HG03066 (cell line): Measurements from ENCODE around the gene PDS5A.
"Not testable (repeated sequence)": the region's sequence is repeated elsewhere in the genome, so short reads cannot be mapped to it uniquely, and the experiment has no call there.

Source experiments
- ATAC-seq: cut with Tn5 transposase; IDR thresholded peaks from one replicate; pipeline ENCODE4 v1.9.1; 2021; ENCODE audit warnings: low read depth; ENCODE audit not compliant: unreplicated experiment

PDS5A gene

DNA sequence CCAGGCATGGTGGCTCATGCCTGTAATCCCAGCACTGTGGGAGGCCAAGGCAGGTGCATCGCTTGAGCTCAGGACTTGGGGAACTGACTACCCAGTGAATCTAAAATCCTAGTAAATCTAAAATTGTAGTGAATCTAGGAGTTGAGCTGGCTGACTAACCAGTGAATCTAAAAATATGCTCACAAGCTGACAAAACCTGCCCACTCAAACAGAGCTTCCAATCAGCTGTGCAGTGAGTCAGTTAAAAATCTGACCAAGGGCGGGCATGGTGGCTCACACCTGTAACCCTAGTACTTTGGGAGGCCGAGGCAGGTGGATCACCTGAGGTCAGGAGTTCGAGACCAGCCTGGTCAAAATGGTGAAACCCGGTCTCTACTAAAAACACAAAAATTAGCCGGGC is 72.7 kb downstream of the PDS5A start:
- ATAC-seq: not testable (repeated sequence)

DNA sequence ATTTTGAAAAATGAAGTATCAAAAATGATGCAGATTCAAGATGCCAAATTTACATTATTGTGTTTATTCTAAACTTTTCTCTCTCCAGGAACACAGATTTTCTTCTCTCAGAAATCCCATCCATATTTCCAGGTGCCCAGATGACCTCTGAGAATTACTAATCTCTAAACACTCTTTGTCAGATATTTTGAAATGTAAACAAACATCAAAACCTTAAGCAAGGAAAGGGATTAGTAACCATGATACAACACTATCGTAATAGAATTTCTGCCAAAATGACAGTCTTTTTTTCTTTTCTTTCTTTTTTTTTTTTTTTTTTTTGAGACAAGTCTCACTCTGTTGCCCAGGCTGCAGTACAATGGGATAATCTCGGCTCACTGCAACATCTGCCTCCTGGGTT is 76.7 kb downstream of the PDS5A start:
- no peak for ATAC-seq

DNA sequence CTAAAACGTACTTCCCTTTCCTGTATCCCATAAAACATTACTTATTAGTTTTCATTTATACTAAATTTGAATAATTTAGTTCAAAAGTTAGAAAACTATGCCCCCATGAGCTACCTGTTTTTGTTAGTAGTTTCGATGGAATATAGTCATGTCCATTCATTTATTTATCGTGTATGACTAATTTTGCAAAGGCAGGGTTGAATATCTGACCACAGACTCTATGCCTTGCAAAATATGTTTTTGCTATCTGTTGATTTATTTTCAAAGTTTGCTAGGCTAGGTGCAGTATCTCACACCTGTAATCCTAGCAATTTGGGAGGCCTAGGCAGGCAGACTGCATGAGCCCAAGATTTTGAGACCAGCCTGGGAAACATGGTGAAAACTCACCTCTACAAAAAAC is 78.4 kb downstream of the PDS5A start:
- ATAC-seq: no peak

DNA sequence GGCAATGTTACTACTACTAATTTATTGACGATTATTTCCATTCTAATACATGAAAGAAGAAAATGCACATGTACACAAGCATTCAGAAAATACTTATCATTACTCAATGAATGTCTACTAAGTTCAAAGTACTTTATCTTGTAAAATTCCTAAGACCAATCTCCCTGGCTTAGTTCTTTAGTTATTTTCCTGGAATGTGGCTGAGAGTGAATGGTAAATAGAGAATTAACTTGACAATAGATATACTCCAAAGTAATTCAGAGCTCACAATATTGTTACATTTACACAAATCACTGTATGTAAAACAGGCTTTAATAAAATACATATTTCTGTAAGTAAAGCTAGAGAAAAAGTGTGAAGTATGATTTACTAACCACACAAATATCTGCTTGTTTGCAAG is 79.7 kb downstream of the PDS5A start:
- no peak for ATAC-seq

DNA sequence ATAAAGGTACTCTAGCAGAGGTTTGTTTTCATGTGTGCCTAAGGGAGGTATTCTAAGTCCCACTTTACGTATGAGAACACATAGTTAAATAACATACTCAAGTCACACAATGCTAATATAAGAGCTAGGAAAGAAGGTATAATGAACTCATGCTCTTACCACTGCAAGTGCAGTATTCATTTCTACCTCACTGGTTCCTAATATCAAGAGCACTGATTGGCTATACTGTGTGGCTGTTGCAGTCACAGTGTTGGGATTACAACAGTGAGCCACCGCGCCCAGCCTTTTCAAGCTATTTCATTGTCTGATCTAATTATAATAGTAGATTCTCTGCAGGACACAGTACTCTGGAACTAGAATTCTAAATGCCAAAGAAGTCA is 84.0 kb downstream of the PDS5A start:
- ATAC-seq: no peak

DNA sequence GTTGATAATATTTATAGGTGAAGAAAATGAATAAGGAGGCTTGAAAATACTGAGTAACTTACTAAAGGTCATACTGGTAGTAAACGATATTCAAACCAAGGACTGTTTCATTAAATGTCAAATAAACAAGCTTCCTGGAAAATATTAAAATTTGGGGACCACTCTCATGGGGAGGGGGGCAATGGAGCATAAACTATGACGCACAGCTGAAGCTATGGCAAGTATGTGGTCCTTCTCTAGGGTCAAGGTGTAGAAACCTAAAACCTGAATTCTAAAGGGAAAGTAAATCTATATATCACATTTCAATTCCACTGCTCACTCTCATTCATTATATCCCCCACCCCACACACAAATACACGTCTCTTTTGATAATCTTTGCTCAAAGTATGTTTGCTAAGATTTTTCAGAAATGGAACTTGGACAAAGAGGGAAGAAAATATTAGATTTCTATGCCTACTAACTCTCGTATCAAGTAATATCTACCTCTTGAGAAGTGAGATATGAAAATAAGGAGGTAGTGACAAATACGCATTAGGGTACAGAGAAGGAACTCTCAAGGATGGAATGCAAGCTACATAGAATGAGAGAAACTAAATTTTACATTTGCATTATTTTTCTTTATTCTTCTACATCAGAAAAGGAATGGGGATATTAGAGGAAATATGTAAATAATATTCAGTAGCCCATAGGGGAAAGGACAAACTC is 84.6 kb downstream of the PDS5A start:
- no peak for ATAC-seq

DNA sequence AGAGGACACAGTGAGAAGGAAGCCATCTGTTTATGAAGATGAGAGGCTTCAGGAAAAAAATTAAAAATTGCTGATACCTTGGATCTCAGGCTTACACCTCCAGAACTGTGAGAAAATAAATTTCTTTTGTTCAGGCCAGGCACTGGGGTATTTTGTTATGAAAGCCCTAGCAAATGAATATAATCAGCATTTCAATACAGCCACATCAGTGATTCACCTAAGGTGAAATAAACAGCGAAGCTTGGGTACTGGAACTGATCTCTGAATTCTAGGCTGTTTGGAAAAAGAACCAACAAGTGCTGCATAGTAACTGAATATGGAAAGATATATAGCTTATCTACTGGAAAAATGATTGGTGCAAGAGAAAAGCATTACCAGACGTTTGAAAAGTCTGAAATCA is 88.5 kb downstream of the PDS5A start:
- no peak for ATAC-seq

DNA sequence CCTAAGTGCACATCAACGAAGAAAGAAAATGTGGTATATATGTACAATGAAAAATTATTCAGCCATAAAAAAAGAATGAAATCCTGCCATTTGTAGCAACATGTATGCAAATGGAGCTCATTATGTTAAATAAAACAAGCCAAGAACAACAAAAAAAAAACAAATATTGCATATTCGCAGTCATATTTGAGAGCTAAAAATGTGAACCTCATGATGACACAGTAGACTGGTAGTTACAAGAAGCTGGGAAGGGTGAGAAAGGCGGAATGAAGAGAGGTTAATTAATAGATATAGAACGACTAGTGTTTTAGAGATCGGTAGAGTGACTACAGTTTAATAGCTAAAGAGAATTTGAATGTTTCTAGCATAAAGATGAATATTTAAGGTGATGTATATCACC is 89.2 kb downstream of the PDS5A start:
- ATAC-seq: no peak

DNA sequence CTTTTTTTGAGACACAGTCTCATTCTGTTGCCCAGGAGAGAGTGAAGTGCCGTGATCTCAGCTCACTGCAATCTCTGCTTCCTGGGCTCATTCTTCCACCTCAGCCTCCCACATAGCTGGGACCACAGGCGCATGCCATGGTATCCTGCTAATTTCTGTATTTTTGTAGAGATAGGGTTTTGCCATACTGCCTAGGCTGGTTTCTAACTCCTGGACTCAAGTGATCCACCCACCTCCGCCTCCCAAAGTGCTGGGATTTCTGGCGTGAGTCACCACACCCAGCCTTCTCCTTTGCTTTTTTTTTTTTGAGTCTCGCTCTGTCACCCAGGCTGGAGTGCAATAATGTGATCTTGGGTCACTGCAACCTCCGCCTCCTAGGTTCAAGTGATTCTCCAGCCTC is 94.1 kb downstream of the PDS5A start:
- ATAC-seq: no peak

DNA sequence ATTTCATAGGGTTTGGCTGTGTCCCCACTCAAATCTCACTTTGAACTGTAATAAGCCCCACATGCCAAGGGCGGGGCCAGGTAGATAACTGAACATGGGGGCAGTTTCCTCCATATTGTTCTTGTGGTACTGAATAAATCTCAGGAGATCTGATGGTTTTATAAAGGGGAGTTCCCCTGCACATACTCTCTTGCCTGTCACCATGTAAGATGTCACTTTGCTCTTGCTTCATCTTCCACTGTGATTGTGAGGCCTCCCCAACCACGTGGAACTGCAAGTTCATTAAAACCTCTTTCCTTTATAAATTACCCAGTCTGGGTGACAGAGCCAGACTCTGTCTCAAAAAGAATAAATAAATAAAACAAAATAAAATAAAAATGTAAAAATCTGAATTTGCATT is 95.9 kb downstream of the PDS5A start:
- ATAC-seq: no peak

DNA sequence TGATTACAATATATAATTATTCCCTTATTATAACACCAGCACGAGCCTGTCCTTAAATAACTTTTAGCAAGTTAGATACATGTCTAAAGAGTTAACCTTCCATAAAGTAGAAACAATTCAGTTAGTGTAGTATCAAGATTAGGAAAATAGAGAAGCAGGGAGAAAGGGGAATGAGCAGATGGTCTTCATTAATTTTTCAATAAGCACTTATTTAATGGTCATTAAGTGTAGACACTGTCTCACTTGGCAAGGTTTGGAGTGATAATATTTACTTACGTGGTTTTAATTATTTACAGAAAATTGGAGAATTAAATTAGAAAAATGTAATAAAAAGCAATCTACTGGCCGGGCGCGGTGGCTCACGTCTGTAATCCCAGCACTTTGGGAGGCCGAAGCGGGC is 99.7 kb downstream of the PDS5A start:
- no peak for ATAC-seq

DNA sequence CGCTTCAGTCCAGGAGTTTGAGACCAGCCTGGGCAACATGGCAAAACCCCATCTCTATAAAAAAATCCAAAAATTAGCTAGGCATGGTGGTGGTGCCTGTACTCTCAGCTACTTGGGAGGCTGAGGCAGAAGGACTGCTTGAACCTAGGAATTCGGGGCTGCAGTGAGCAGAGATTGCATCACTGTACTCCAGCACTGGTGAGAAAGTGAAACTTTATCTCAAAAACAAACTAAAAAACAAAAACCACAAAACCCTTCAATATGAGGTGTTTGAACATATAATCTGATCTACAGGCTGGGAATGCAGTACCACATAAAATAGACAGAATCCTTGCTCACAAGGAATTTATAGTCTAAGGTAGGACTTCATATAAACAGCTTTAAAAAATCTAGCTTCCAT is 103.9 kb downstream of the PDS5A start:
- ATAC-seq: no peak

DNA sequence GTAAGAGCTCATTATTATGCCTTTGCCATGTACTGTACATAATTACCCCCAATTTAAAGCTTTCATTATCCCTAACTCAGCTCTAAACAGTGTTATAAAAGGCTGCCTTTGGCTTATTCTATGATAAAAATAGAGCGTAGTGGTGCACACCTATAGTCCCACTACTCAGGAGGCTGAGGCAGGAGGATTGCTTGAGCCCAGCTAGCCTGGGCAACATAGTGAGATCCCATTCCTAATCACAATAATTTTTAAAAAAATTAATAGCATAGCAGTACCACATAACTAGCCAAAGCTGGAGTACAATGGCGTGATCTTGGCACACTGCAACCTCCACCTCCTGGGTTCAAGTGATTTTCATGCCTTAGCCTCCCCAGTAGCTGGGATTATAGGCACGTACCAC is 112.4 kb downstream of the PDS5A start:
- no peak for ATAC-seq

DNA sequence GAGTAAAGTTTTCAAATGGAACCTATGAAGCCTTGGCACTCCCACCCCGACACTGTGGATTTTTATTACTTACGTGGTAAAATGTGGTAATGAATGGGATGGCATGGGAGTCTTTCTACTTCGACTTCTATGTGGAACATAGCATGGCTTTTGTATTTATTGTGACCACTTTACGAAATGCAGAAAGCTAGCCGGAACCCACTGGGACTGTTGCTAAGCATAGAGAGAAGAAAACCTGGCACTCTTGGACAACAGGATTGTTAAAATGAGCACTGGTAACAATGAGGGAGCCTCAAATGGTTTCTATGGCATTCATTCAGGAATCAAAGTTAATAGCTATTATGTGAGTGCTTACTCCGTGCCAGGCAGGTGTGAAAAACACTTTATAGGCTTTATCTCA is 113.3 kb downstream of the PDS5A start:
- ATAC-seq: no peak

DNA sequence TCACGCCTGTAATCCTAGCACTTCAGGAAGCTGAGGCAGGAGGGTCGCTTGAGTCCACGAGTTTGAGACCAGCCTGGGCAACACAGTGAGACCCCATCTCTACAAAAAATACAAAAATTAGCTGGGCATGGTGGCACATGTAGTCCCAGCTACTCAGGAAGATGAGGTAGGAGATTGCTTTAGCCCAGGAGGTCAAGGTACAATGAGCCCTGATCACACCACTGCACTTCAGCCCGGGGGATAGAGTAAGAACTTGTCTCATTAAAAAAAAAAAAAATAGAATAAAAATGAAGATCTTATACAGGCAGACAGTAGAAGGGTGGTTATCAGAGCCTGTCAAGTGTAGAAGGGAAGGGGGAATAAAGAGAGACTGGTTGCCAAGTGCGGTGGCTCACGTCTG is 116.9 kb downstream of the PDS5A start:
- no peak for ATAC-seq

DNA sequence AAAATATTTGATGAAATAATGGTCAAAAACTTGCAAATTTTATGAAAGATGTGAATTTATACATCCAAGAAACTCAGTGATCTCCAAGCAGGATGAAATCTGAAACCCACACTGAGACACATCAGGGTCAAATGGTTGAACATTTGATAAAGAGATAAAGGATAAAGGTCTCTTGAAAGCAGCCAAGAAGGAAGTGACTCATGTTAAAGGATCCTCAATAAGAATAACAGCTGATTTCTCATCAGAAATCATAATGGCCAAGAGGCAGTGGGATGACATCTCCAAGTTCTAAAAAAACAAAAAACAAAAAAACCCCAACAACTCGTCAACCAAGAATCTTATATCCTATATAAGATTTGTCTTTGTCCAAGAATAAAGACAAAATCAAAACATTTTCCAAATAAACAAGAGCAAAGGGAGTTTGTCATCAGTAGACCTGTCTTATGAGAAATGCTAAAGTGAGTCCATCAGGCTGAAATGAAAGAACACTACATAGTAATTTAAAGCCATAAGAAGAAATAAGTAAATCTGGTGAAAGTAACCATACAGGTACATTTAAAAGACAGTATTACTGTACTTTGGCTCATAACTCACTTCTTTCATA is 121.7 kb downstream of the PDS5A start:
- ATAC-seq: no peak

DNA sequence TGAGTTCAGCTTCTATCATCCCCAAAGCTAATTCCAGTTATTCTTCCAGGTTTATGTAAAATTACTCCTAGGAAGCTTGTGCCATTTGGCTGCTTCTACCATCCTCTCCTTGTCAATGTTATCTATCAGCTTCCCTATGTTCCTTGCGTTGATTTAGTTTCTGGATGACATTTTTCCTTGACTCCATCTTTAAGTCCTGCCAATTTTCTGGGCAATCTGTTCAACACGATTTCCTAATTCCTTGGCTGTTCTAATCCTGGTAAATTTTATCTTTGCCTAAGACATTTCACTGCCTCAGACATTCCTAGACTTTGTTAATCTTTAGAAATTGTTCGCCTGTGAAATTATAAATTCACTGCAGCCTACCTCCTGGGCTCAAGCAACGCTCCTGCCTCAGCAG is 125.1 kb downstream of the PDS5A start:
- ATAC-seq: no peak

DNA sequence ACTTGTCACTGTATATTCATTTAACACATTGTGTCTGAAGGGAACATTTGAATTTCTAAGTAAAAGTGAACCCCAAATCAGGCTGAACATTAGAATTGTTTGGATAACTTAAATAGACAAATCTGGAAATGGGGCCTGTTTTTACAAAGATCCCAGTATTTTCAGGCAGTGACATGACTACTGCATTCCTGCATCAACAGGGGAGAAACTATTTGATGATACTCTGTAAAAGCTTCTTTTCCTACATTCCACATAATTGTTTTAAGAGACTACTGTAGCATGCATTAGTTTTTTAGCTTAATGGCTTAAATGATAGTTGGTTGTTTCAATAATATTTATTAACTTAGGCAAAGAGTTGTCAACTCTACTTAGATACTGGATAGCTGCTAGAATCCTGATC is 127.0 kb downstream of the PDS5A start:
- ATAC-seq: no peak

DNA sequence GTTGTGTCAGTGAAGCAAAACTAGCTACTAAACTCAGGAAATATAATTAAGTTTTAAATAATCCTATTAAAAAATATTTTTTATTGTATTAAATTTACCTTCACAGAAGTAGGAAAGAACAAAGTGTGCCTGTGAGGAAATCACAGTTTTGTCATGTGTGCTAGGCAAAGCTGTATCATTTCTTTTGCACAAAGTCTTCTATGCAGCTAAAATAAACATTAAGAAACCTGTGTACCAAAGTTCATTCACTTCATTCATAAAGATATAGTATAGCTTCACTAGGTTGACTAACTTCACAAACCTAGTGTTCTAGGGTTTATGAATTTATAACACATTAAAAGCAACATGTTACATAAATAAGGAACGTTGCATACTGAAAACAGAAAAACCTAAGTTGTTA is 131.0 kb downstream of the PDS5A start:
- ATAC-seq: no peak

DNA sequence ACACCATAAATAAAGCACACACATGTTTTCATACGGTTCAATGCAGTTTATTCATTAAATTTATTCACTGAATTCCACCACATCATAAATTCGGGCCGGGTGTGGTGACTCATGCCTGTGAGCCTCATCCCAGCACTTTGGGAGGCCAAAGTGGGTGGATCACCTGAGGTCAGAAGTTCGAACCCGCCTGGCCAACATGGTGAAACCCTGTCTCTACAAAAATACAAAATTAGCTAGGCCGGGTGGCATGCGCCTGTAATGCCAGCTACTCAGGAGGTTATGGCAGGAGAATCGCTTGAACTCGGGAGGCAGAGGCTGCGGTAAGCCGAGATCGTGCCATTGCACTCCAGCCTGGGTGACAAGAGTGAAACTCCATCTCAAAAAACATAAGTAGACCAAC is 131.6 kb downstream of the PDS5A start:
- ATAC-seq: no peak

DNA sequence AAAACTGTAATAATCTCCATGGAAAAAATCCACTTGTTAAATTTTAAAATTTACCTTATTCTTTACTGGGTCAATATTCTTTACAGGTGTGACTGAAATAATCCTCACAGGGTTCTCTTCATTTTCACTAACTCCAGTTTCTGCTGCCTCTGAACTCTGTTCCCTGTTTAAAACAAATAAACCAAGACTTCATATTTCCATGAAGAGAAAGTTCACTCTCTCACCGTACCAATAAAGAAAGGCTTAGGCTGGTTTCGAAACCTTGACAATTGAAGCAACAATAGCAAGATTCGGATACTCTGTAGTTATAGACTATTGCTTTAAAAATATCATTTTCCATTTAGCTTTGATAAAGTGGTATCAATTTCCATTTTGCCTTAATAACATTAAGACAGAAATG is 135.8 kb downstream of the PDS5A start:
- ATAC-seq: no peak

DNA sequence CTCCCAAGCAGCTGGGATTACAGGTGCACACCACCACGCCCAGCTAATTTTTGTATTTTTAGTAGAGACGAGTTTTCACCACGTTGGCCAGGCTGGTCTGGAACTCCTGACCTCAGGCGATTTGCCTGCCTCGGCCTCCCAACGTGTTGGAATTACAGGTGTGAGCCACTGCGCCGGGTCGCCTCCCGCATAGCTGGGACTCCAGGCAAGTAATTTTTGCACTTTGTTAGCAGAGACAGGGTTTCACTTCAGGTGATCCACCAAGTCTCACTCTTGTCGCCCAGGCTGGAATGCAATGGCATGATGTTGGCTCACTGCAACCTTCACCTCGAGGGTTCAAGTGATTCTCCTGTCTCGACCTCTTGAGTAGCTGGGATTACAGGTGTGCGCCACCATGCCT is 137.2 kb downstream of the PDS5A start:
- ATAC-seq: not testable (repeated sequence)

DNA sequence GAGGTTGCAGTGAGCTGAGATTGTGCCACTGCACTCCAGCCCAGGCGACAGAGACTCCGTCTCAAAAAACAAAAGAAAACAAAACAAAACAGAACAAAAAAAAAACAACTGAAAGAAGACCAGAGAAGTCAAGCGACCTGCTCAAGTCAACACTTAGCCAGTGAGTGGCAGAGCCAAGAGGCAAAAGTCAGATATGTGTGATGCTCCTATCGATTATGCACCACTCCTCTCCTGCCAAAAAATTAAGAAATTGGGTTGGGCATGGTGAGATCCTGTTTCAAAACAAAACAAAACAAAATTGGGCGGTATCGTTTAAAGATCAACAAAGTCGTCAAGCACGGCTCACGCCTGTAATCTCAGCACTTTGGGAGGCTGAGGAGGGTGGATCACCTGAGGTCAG is 137.7 kb downstream of the PDS5A start:
- ATAC-seq: no peak
